Measurements from ENCODE around the gene PGAP6. TPM values are rescaled to one million over a fixed set of nuclear protein-coding genes. Genes with fewer than 3 reads are reported as not detected.
"Not testable (repeated sequence)": the region's sequence is repeated elsewhere in the genome, so short reads cannot be mapped to it uniquely, and the experiment has no call there.

Gene PGAP6
- total and polyA plus RNA-seq, 2 experiments from 2014 or later, result 133 to 205 TPM

DNA sequence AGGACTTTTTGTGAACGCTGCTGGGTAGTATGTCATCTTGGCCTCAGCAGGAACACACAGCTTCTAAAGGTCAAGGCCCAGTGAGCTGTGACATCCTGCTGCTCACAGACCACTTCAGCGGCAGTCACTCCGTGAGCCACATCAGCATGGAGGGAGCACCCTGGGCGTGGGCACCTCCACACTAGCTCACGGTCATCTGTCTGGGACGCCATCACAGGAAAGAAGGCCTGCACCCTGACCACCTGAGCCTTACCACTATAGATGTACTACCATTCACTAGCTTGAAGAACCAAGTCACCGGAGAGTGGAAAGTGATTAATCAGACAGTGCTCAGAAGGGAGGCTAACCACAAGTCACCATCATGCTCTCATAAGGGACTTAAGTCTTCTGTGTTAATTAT, 32.6 kb downstream of the PGAP6 start:
- Histone ChIP-seq H2AFZ (no peak overlapping the region), H3K4me2 (no peak overlapping the region), H3K27me3 (no peaks in the 10 kb centered on the region), H3K4me3 (no peak overlapping the region), H3K4me1 (ENCODE audit: insufficient read depth) (peaks cover 11% of the 10 kb centered on the region), H3K36me3 (replicated peaks; ENCODE audit: insufficient read depth, low read depth) (no peaks in the 10 kb centered on the region), H3K79me2 (peaks cover 77% of the 10 kb centered on the region), H3K9me3 (ENCODE audit: low read depth) (no peaks in the 10 kb centered on the region), H3K27ac (no peak overlapping the region), H3K9me2 (replicated peaks; ENCODE audit: insufficient read depth) (no peaks in the 10 kb centered on the region), H4K20me1 (ENCODE audit: insufficient read depth, poor library complexity, severe bottlenecking) (peaks cover 69% of the 10 kb centered on the region)
- DNase-seq (ENCODE audit: low spot score), result no peak
- 92% methylated on average over 7 of the region's 7 CpGs for WGBS (ENCODE audit: low lambda C conversion rate, missing lambda C conversion rate)
- TF ChIP-seq EZH2 (IDR thresholded peaks at IDR 0.05; ENCODE audit: borderline replicate concordance) (no peak), EZH2phosphoT487 (IDR thresholded peaks at IDR 0.05; ENCODE audit: low read depth, severe bottlenecking, unreplicated experiment) (no peak)
- TF ChIP-seq, protein P1, sequence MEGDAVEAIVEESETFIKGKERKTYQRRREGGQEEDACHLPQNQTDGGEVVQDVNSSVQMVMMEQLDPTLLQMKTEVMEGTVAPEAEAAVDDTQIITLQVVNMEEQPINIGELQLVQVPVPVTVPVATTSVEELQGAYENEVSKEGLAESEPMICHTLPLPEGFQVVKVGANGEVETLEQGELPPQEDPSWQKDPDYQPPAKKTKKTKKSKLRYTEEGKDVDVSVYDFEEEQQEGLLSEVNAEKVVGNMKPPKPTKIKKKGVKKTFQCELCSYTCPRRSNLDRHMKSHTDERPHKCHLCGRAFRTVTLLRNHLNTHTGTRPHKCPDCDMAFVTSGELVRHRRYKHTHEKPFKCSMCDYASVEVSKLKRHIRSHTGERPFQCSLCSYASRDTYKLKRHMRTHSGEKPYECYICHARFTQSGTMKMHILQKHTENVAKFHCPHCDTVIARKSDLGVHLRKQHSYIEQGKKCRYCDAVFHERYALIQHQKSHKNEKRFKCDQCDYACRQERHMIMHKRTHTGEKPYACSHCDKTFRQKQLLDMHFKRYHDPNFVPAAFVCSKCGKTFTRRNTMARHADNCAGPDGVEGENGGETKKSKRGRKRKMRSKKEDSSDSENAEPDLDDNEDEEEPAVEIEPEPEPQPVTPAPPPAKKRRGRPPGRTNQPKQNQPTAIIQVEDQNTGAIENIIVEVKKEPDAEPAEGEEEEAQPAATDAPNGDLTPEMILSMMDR (IDR thresholded peaks at IDR 0.05; ENCODE audit: poor library complexity), result no peak

DNA sequence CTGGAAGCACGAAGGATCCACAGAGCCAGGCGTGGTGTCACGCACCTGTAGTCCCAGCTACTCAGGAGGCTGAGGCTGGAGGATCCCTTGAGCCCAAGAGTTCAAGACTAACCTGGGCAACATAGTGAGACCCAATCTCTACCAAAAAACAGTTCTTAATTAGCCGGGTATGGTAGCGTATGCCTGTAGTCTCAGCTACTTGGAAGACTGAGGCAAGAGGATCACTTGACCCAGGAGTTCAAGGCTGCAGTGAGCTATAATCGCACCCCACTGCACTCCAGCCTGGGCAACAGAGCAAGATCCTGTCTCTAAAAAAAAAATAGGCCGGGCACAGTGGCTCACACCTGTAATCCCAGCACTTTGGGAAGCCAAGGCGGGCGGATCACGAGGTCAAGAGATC, 33.3 kb downstream of the PGAP6 start:
- not testable (repeated sequence) for DNase-seq (ENCODE audit: low spot score); H3K4me3 ChIP-seq; H3K36me3 ChIP-seq (replicated peaks; ENCODE audit: insufficient read depth, low read depth); H3K4me2 ChIP-seq; H3K27ac ChIP-seq; H2AFZ ChIP-seq; H3K9me3 ChIP-seq (ENCODE audit: low read depth); H3K9me2 ChIP-seq (replicated peaks; ENCODE audit: insufficient read depth); H3K27me3 ChIP-seq
- Histone ChIP-seq H4K20me1 (ENCODE audit: insufficient read depth, poor library complexity, severe bottlenecking) (peaks cover 76% of the 10 kb centered on the region), H3K4me1 (ENCODE audit: insufficient read depth) (peaks cover 11% of the 10 kb centered on the region), H3K79me2 (peaks cover 84% of the 10 kb centered on the region)
- WGBS (ENCODE audit: low lambda C conversion rate, missing lambda C conversion rate), result 98% methylated on average over 10 of the region's 10 CpGs

DNA sequence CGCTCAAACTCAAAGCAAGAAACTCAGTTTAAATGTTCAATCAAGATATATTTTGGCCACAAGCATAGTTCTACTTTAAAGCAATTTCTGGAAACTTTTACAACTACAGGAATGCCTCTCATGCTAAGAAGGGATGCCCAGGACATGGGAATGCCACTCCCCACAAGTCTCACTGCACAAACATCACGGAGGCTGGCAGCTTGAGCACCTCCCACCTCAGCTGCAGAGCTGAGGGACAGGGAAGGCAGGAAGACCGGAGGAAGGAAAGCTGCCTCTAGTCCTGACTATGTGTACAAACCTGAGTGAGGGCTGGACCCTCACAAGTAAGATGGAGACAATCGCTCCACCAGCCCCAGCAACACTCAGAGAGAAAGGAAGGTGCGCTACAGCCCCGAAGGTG, 34.6 kb downstream of the PGAP6 start:
- no peaks in the 10 kb centered on the region for H3K9me2 ChIP-seq (replicated peaks; ENCODE audit: insufficient read depth)
- H3K4me1 ChIP-seq (ENCODE audit: insufficient read depth), result peaks cover 11% of the 10 kb centered on the region
- peaks cover 87% of the 10 kb centered on the region for H4K20me1 ChIP-seq (ENCODE audit: insufficient read depth, poor library complexity, severe bottlenecking)
- H3K36me3 ChIP-seq (replicated peaks; ENCODE audit: insufficient read depth, low read depth), result no peaks in the 10 kb centered on the region
- no peak overlapping the region for H2AFZ ChIP-seq
- H3K27ac ChIP-seq, result no peak overlapping the region
- no peak overlapping the region for H3K4me2 ChIP-seq
- H3K9me3 ChIP-seq (ENCODE audit: low read depth), result no peaks in the 10 kb centered on the region
- no peak overlapping the region for H3K4me3 ChIP-seq
- TF ChIP-seq EZH2phosphoT487 (IDR thresholded peaks at IDR 0.05; ENCODE audit: low read depth, severe bottlenecking, unreplicated experiment) (no peak), EZH2 (IDR thresholded peaks at IDR 0.05; ENCODE audit: borderline replicate concordance) (no peak)
- TF ChIP-seq, protein P1 (IDR thresholded peaks at IDR 0.05; ENCODE audit: poor library complexity), result no peak
- H3K79me2 ChIP-seq, result peaks cover 97% of the 10 kb centered on the region
- WGBS (ENCODE audit: low lambda C conversion rate, missing lambda C conversion rate), result 92% methylated on average over 6 of the region's 6 CpGs
- DNase-seq (ENCODE audit: low spot score), result no peak
- no peaks in the 10 kb centered on the region for H3K27me3 ChIP-seq

DNA sequence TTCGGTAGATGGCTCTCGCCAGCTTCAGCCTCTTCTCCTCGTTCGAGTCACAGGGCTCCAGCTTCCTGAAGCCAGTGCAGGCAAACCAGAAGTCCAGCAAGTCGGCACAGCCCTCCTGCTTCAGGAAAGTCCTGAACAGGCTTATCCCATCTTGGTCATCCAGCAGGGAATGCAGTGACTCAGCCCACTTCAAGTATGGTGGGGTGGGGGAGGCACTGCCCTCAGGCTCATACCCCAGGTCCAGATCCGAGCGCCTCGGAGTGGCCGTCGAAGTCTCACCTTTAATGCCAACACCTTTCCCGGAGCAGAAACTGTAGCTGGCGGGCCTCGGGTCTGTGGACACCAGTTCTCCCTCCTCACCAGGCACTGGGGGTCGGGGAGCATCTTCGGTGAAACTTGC, 35.2 kb downstream of the PGAP6 start:
- no peak for TF ChIP-seq EZH2phosphoT487 (IDR thresholded peaks at IDR 0.05; ENCODE audit: low read depth, severe bottlenecking, unreplicated experiment)
- TF ChIP-seq EZH2 (IDR thresholded peaks at IDR 0.05; ENCODE audit: borderline replicate concordance), result no peak
- TF ChIP-seq, protein P1 (IDR thresholded peaks at IDR 0.05; ENCODE audit: poor library complexity), result no peak
- no peak overlapping the region for H2AFZ ChIP-seq
- peaks cover 84% of the 10 kb centered on the region for H4K20me1 ChIP-seq (ENCODE audit: insufficient read depth, poor library complexity, severe bottlenecking)
- peaks cover 11% of the 10 kb centered on the region for H3K4me1 ChIP-seq (ENCODE audit: insufficient read depth)
- no peaks in the 10 kb centered on the region for H3K36me3 ChIP-seq (replicated peaks; ENCODE audit: insufficient read depth, low read depth)
- H3K27me3 ChIP-seq, result no peaks in the 10 kb centered on the region
- 91% methylated on average over 15 of the region's 15 CpGs for WGBS (ENCODE audit: low lambda C conversion rate, missing lambda C conversion rate)
- no peak overlapping the region for H3K27ac ChIP-seq
- no peaks in the 10 kb centered on the region for H3K9me2 ChIP-seq (replicated peaks; ENCODE audit: insufficient read depth)
- DNase-seq (ENCODE audit: low spot score), result no peak
- no peak overlapping the region for H3K4me2 ChIP-seq
- H3K4me3 ChIP-seq, result no peak overlapping the region
- H3K79me2 ChIP-seq, result peaks cover 97% of the 10 kb centered on the region
- no peaks in the 10 kb centered on the region for H3K9me3 ChIP-seq (ENCODE audit: low read depth)

Data from hepatocyte (in vitro differentiated cells).